ENCODE results near the gene OR10H4. TPM values are rescaled to one million over a fixed set of nuclear protein-coding genes. Genes with fewer than 3 reads are reported as not detected.

The OR10H4 gene
- total RNA-seq, 1 donor from 2014 or later: not detected

DNA sequence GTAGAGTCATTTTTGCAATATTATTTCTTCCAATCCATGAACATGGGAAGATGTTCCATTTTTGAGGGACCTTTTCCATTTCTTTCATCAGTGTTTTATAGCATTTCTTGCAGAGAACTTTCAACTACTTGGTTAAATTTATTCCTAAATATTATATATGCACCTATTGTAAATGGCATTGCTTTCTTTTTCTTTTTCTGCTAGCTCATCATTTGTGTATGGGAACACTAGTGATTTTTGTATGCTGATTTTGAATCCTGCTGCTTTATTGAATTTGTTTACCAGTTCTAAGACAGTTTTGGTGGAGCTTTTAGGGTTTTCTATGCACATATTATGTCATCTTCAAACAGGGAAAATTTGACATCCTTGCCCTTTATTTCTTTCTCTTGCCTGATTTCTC is 43.8 kb upstream of the OR10H4 start:
- H3K27ac ChIP-seq (ENCODE audit: low read depth, low read length): no peak overlapping the region
- no peak overlapping the region for H3K27ac Mint-ChIP-seq (ENCODE audit: unreplicated experiment)
- H3K27me3 Mint-ChIP-seq (ENCODE audit: low read depth, unreplicated experiment): no peaks in the 10 kb centered on the region
- H3K4me1 ChIP-seq (ENCODE audit: insufficient read depth, low read length): no peaks in the 10 kb centered on the region
- TF ChIP-seq, protein P1, sequence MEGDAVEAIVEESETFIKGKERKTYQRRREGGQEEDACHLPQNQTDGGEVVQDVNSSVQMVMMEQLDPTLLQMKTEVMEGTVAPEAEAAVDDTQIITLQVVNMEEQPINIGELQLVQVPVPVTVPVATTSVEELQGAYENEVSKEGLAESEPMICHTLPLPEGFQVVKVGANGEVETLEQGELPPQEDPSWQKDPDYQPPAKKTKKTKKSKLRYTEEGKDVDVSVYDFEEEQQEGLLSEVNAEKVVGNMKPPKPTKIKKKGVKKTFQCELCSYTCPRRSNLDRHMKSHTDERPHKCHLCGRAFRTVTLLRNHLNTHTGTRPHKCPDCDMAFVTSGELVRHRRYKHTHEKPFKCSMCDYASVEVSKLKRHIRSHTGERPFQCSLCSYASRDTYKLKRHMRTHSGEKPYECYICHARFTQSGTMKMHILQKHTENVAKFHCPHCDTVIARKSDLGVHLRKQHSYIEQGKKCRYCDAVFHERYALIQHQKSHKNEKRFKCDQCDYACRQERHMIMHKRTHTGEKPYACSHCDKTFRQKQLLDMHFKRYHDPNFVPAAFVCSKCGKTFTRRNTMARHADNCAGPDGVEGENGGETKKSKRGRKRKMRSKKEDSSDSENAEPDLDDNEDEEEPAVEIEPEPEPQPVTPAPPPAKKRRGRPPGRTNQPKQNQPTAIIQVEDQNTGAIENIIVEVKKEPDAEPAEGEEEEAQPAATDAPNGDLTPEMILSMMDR (IDR thresholded peaks at IDR 0.05; ENCODE audit: insufficient read depth, low read depth, low read length): no peak
- no peak for TF ChIP-seq EZH2 (IDR thresholded peaks at IDR 0.05; ENCODE audit: insufficient read depth, low read length)
- no peaks in the 10 kb centered on the region for H3K79me2 ChIP-seq (ENCODE audit: insufficient read depth, low read length)
- H3K27me3 ChIP-seq (ENCODE audit: insufficient read depth, low read length): no peaks in the 10 kb centered on the region
- DNase-seq (ENCODE audit: low read depth) (no peak), FAIRE-seq (no peak)
- H3K36me3 ChIP-seq (ENCODE audit: insufficient read depth, low read length): no peaks in the 10 kb centered on the region
- H3K9me3 Mint-ChIP-seq (ENCODE audit: unreplicated experiment): peaks cover 5% of the 10 kb centered on the region
- H3K9me3 ChIP-seq (ENCODE audit: insufficient read depth, low read depth, low read length): no peaks in the 10 kb centered on the region
- no peak overlapping the region for H3K4me2 ChIP-seq (ENCODE audit: low read length)
- no peak overlapping the region for H3K4me3 ChIP-seq (ENCODE audit: insufficient read depth, low read depth, low read length)
- no peaks in the 10 kb centered on the region for H3K36me3 Mint-ChIP-seq (ENCODE audit: low read depth, unreplicated experiment)
- no peak overlapping the region for H2AFZ ChIP-seq (ENCODE audit: low read depth, low read length)
- H3K4me3 Mint-ChIP-seq (ENCODE audit: unreplicated experiment): no peak overlapping the region
- no peaks in the 10 kb centered on the region for H3K4me1 Mint-ChIP-seq (ENCODE audit: low read depth, unreplicated experiment)
- no peak overlapping the region for H3K9ac ChIP-seq (ENCODE audit: low read length)
- no peaks in the 10 kb centered on the region for H4K20me1 ChIP-seq (ENCODE audit: insufficient read depth, low read length)

DNA sequence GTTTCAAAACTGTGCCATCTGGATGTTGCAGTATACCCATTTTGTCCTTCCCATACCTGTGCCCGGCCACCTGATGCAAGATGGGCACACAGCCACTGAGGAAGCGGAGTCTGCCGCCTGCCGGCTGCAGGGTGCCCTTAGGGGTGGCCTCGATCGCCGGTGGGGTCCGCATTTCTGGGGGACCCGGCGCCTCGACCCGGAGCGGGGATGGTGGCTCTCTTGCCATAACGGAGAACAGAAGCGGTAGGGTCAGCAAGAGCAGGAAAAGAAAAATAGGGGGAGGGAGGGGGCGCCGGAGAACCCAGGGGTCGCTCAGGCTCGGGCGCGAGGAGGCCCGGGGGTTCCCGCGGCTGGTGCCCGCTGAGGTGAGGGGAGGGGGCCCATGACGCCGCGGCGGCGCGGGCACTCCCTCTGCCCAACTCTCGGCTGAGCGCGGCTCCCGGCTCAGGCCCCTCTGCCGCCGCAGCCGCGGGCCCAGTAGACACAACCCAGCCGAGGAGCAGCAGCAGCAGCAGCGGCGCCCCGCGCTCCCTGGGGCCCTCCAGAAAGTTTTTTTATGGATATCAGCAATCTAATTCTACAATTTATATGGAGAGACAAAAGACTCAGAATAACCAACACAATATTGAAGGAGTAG is 37.1 kb upstream of the OR10H4 start:
- no peak for FAIRE-seq

DNA sequence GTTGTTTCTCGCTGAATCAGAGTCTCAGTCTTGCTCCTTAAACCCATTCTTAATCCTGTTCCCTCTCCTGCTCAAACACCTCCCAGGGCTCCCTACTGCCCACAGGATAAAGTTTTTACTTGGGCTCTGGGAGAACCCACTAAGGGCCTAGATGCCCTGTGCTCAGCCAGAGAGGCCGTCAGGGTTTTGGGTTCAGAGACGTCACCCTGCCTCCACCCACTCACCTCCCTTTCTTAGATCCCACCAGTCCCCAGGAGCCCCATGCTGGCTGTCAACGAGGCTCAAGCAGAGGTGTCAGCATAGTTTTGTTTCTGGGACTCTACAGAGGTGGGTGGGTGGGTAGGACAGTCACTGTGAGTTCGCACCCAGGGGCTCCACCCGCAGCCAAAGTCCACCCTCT is 35.4 kb upstream of the OR10H4 start:
- H3K79me2 ChIP-seq (ENCODE audit: insufficient read depth, low read length): no peaks in the 10 kb centered on the region
- no peak overlapping the region for H3K4me3 ChIP-seq (ENCODE audit: insufficient read depth, low read depth, low read length)
- H3K27ac ChIP-seq (ENCODE audit: low read depth, low read length): no peak overlapping the region
- H3K4me3 Mint-ChIP-seq (ENCODE audit: unreplicated experiment): no peak overlapping the region
- H3K4me1 Mint-ChIP-seq (ENCODE audit: low read depth, unreplicated experiment): no peaks in the 10 kb centered on the region
- H3K9ac ChIP-seq (ENCODE audit: low read length): no peak overlapping the region
- no peaks in the 10 kb centered on the region for H4K20me1 ChIP-seq (ENCODE audit: insufficient read depth, low read length)
- no peak for FAIRE-seq
- TF ChIP-seq, protein P1 (IDR thresholded peaks at IDR 0.05; ENCODE audit: insufficient read depth, low read depth, low read length): no peak
- TF ChIP-seq EZH2 (IDR thresholded peaks at IDR 0.05; ENCODE audit: insufficient read depth, low read length): no peak
- no peak overlapping the region for H3K4me2 ChIP-seq (ENCODE audit: low read length)
- H3K27me3 Mint-ChIP-seq (ENCODE audit: low read depth, unreplicated experiment): no peaks in the 10 kb centered on the region
- no peaks in the 10 kb centered on the region for H3K27me3 ChIP-seq (ENCODE audit: insufficient read depth, low read length)
- no peaks in the 10 kb centered on the region for H3K36me3 ChIP-seq (ENCODE audit: insufficient read depth, low read length)
- DNase-seq (ENCODE audit: low read depth): no peak
- H3K9me3 Mint-ChIP-seq (ENCODE audit: unreplicated experiment): peaks cover 9% of the 10 kb centered on the region
- no peaks in the 10 kb centered on the region for H3K36me3 Mint-ChIP-seq (ENCODE audit: low read depth, unreplicated experiment)
- H2AFZ ChIP-seq (ENCODE audit: low read depth, low read length): no peak overlapping the region
- no peak overlapping the region for H3K27ac Mint-ChIP-seq (ENCODE audit: unreplicated experiment)
- H3K9me3 ChIP-seq (ENCODE audit: insufficient read depth, low read depth, low read length): peaks cover 2% of the 10 kb centered on the region
- H3K4me1 ChIP-seq (ENCODE audit: insufficient read depth, low read length): no peaks in the 10 kb centered on the region

More for the DNA sequence above, 37.1 kb upstream of the OR10H4 start:
- no peaks in the 10 kb centered on the region for H3K36me3 ChIP-seq (ENCODE audit: insufficient read depth, low read length)
- Mint-ChIP-seq H3K4me3 (ENCODE audit: unreplicated experiment) (no peak overlapping the region), H3K27me3 (ENCODE audit: low read depth, unreplicated experiment) (no peaks in the 10 kb centered on the region), H3K36me3 (ENCODE audit: low read depth, unreplicated experiment) (no peaks in the 10 kb centered on the region), H3K4me1 (ENCODE audit: low read depth, unreplicated experiment) (no peaks in the 10 kb centered on the region), H3K27ac (ENCODE audit: unreplicated experiment) (no peak overlapping the region), H3K9me3 (ENCODE audit: unreplicated experiment) (peaks cover 9% of the 10 kb centered on the region)
- no peak overlapping the region for H3K4me2 ChIP-seq (ENCODE audit: low read length)
- no peak for TF ChIP-seq EZH2 (IDR thresholded peaks at IDR 0.05; ENCODE audit: insufficient read depth, low read length)
- TF ChIP-seq, protein P1 (IDR thresholded peaks at IDR 0.05; ENCODE audit: insufficient read depth, low read depth, low read length): no peak
- H3K27me3 ChIP-seq (ENCODE audit: insufficient read depth, low read length): no peaks in the 10 kb centered on the region
- DNase-seq (ENCODE audit: low read depth): no peak
- no peak overlapping the region for H3K4me3 ChIP-seq (ENCODE audit: insufficient read depth, low read depth, low read length)
- no peaks in the 10 kb centered on the region for H3K79me2 ChIP-seq (ENCODE audit: insufficient read depth, low read length)
- no peak overlapping the region for H3K27ac ChIP-seq (ENCODE audit: low read depth, low read length)
- no peak overlapping the region for H2AFZ ChIP-seq (ENCODE audit: low read depth, low read length)
- no peaks in the 10 kb centered on the region for H4K20me1 ChIP-seq (ENCODE audit: insufficient read depth, low read length)
- no peak overlapping the region for H3K9ac ChIP-seq (ENCODE audit: low read length)
- H3K4me1 ChIP-seq (ENCODE audit: insufficient read depth, low read length): no peaks in the 10 kb centered on the region
- peaks cover 2% of the 10 kb centered on the region for H3K9me3 ChIP-seq (ENCODE audit: insufficient read depth, low read depth, low read length)

All from astrocyte (in vitro differentiated cells and primary cell).